Lower leg skin (tissue), 4 donors: ENCODE results near the gene ZNHIT2. TPM values are rescaled to one million over a fixed set of nuclear protein-coding genes. Genes with fewer than 3 reads are reported as not detected.

ENCODE experiments used
- DNase-seq, 2 donors: peaks; one replicate each; pipeline ENCODE4 v3.0.0-alpha.2; 2019; ENCODE audit warnings: low spot score in 2 of 2
- H3K4me3 ChIP-seq: fragments of 200-600 bp; sonication (generic); 2 replicates; pipeline ENCODE4 v1.5.1; 2017; ENCODE audit warnings: mild to moderate bottlenecking, low read depth; ENCODE audit not compliant: poor library complexity, severe bottlenecking
- CTCF ChIP-seq, 3 donors: fragments of 450-650 bp; IDR thresholded peaks; one replicate each; pipeline ENCODE4 v1.5.1; 2016; ENCODE audit warnings: antibody characterized with exemption in 3 of 3, mild to moderate bottlenecking in 3 of 3, moderate library complexity in 2 of 3
- POLR2A ChIP-seq, 2 donors: fragments of 450-650 bp; IDR thresholded peaks; one replicate each; pipeline ENCODE4 v1.6.1; 2016 to 2017; ENCODE audit warnings: antibody characterized with exemption in 2 of 2, mild to moderate bottlenecking in 1 of 2, moderate library complexity in 1 of 2
- WGBS, 2 donors: methylation state at CpG; one replicate each; pipeline ENCODE4 v1.1.5; 2018; 5-methylcytosine and 5-hydroxymethylcytosine counted together
- intact Hi-C: fragments of 100-400 bp; cut with DNase I; formaldehyde crosslinking; loops from one replicate; pipeline ENCODE4 v1.15.0; 2023; ENCODE audit warnings: low total_unique reads
- total RNA-seq, 4 donors: library from RNA; depleted of rRNA; stranded (reverse); fragments of >200 nt; gene quantifications; one replicate each; pipeline ENCODE4 v1.1.0, GENCODE V29; 2016

ZNHIT2 gene
- total RNA-seq, 4 donors from 2014 or later: 10.7 to 24.9 (median 17.7) TPM

GRCh38 chr11:65159012-65159411, 41.5 kb upstream of the ZNHIT2 start:
- H3K4me3 ChIP-seq: no peak overlapping the region
- TF ChIP-seq CTCF (IDR thresholded peaks at IDR 0.05) (no peak), POLR2A (IDR thresholded peaks at IDR 0.05) (no peak)
- intact Hi-C loops: no loop called here
- 81 to 83% methylated on average over 5 of the region's 5 CpGs for WGBS, 2 donors
- DNase-seq: no peak

DNA sequence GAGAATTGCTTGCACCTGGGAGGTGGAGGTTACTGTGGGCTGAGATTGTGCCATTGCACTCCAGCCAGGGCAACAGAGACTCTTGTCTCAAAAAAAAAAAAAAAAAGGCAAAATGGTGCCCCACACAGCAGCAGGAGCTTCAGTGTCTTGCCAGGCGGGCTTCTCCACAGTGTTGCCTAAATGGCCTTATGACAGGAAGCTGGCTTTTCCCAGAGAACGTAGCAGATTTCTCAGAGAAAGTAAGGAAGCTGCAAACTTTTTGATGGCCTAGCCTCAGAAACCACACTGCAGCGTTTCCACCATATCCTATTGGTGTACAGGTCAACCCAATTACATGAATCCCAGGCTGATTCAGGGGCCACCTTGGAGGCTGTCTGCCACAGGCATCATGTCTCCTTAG, 39.8 kb upstream of the ZNHIT2 start:
- TF ChIP-seq CTCF (IDR thresholded peaks at IDR 0.05) (no peak), POLR2A (IDR thresholded peaks at IDR 0.05) (no peak)
- no peak for DNase-seq
- intact Hi-C loops: no loop called here
- no peak overlapping the region for H3K4me3 ChIP-seq
- 76 to 83% methylated on average over 3 of the region's 3 CpGs for WGBS, 2 donors

- H3K4me3 ChIP-seq: no peak overlapping the region
- WGBS, 2 donors: 81 to 92% methylated on average over 3 of the region's 3 CpGs
- TF ChIP-seq POLR2A (IDR thresholded peaks at IDR 0.05) (no peak), CTCF (IDR thresholded peaks at IDR 0.05) (no peak)
- intact Hi-C loops: no loop called here
- DNase-seq: no peak
Observed at GRCh38 chr11:65156926-65157325, 39.4 kb upstream of the ZNHIT2 start.

DNA sequence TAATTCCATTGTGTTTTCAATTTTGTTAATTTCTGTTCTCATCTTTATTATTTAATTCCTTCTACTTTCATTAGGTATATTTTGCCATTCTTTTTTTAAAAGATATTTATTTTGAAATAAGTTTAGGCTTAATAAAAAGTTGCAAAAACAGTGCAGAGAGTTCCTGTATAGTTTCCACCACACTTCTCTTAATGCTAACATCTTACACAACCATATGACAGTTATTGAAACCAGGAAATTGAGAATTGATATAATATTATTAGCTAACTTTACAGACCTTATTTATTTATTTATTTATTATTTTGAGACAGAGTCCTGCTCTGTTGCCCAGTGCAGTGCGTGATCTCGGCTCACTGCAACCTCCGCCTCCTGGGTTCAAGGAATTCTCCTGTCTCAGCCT, 38.8 kb upstream of the ZNHIT2 start:
- intact Hi-C loops: no loop called here
- no peak overlapping the region for H3K4me3 ChIP-seq
- 98% methylated on average over 3 of the region's 3 CpGs for WGBS, 2 donors
- no peak for DNase-seq
- TF ChIP-seq POLR2A (IDR thresholded peaks at IDR 0.05) (no peak), CTCF (IDR thresholded peaks at IDR 0.05) (no peak)

GRCh38 chr11:65152122-65152521, 34.6 kb upstream of the ZNHIT2 start:
- DNase-seq: no peak
- TF ChIP-seq POLR2A (IDR thresholded peaks at IDR 0.05) (no peak), CTCF (IDR thresholded peaks at IDR 0.05) (no peak)
- WGBS, 2 donors: 64 to 68% methylated on average over 2 of the region's 2 CpGs
- H3K4me3 ChIP-seq: no peak overlapping the region
- intact Hi-C loops: no loop called here

DNA sequence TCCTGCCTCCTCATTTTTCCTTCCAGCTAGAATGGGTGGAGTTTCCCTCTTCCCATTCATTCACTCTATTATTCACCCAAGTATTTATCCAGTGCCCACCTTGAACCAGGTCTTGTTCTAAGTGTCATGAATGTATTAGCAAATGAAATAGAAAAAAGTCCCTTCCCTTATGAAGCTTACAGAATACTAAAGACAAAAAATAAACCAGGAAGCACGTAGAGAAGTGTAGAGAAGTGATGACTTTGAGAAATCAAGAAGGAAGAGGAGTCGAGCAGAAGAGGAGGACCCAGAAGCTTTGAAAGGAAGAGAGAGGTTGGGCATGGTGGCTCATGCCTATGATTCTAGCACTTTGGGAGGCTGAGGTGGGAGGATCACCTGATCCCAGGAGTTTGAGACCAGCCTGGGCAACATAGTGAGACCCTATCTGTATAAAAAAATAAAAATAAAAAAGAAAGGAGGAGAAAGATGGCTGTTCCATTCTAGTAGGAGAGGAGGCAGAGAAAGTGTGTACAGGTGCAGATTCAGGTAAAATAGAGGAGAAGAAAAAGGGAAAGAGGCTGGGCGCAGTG, 33.9 kb upstream of the ZNHIT2 start:
- H3K4me3 ChIP-seq: no peak overlapping the region
- no peak for DNase-seq
- intact Hi-C loops: no loop called here
- 70 to 72% methylated on average over 3 of the region's 3 CpGs for WGBS, 2 donors
- TF ChIP-seq POLR2A (IDR thresholded peaks at IDR 0.05) (no peak), CTCF (IDR thresholded peaks at IDR 0.05) (no peak)
